ENCODE measurements around the gene NCK2.

The NCK2 gene

DNA sequence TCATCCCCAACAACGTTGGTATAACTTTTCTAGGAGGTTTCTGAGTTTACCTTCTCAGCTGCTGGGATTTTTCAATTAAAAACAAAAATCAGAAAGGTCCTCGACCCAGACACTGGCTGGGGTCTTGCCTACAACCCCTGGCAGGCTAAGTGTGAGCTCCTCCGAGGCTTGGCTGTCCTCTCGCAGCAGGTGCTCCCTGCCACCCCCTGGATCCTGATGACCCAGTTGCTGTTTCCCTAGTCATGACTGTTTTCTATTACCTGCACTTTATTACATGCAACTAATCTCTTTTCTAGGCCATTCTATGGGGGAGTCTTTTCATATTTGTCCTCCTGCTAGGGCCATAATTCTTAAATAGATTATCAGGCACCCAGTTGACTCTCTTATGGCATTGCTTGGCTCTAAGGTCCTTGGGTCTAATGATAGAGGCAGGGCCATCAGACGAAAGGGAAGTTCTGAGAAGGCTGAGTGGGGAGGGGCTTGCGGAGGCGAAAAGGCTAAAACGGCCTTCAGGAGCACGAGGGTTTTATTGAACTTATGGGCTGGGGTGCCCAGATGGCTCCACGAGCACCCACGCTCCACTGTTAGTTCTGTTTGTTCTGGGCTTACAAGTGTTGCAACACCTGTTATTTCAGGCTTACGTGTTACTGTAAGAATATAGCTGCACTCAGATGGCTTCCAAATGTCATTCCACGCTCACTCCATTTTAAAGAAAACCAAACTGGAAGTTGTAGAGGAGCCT, 166.0 kb downstream of the NCK2 start:
- no peak for DNase-seq (ENCODE audit: extremely low read depth in 1 of 2, low read depth in 1 of 2)

- no peak for DNase-seq (ENCODE audit: extremely low read depth in 1 of 2, low read depth in 1 of 2)
Measured at GRCh38 chr2:105911425-105911824, 166.7 kb downstream of the NCK2 start.

DNA sequence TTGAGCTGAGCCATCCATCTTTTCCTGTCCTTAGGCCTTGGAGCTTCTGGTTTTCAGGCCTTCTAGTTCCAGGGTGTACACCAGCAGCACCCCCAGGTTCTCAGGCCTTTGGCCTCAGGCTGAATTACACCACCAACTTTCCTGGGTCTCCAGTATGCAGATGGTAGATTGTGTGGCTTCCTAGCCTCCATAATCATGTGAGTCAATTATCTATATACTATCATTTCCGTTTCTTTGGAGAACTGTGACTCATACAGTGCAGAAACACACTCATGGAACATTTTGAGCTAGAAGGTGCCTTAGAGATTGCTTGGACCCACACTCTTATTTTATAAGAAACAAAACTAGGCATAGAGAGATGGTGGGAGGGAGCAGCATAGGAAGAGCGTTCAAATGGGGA, 167.4 kb downstream of the NCK2 start:
- no peak for DNase-seq (ENCODE audit: extremely low read depth in 1 of 2, low read depth in 1 of 2)

GRCh38 chr2:105915005-105915558, 170.4 kb downstream of the NCK2 start:
- DNase-seq (ENCODE audit: extremely low read depth in 1 of 2, low read depth in 1 of 2), result no peak

GRCh38 chr2:105917226-105917625, 172.5 kb downstream of the NCK2 start:
- no peak for DNase-seq (ENCODE audit: extremely low read depth in 1 of 2, low read depth in 1 of 2)

- no peak for DNase-seq (ENCODE audit: extremely low read depth in 1 of 2, low read depth in 1 of 2)
Measured at GRCh38 chr2:105917688-105918087, 173.0 kb downstream of the NCK2 start.

DNA sequence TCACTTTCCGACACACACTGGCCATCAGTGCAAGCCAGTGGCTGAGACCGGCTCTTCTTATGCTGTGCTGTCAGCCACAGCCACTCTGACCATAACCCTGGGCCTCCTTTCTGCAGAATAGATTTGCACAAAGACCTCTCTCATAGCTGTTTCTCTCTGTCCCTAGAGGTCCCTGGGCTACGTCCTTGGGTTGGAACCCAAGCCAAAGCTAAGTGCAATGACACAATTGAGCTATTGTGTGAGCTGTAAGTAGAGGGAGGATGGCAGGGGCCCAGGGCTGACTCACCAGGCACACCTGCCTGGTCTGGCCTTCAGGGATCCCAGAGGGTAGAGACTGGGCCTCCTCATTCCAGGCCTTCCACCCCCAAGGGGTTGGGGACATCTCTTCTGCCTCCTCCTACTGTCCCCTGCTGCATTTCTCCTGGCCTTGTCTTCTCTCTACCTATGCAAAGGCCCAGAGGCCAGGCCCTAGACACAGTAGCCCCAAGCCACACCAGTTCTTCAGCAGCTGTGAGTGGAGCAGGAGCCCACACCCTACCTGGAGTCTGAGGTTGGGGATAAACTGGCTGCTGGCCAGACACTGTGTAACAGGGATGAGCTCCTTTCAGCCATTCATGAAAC, 174.6 kb downstream of the NCK2 start:
- DNase-seq (ENCODE audit: extremely low read depth in 1 of 2, low read depth in 1 of 2), result no peak

GRCh38 chr2:105919826-105920225, 175.1 kb downstream of the NCK2 start:
- peak in 1 of 2 donors; percentile 30 for DNase-seq (ENCODE audit: extremely low read depth in 1 of 2, low read depth in 1 of 2)

- no peak for DNase-seq (ENCODE audit: extremely low read depth in 1 of 2, low read depth in 1 of 2)
Measured at GRCh38 chr2:105924271-105924670, 179.6 kb downstream of the NCK2 start.

- no peak for DNase-seq (ENCODE audit: extremely low read depth in 1 of 2, low read depth in 1 of 2)
Measured at GRCh38 chr2:105924932-105925331, 180.2 kb downstream of the NCK2 start.

DNA sequence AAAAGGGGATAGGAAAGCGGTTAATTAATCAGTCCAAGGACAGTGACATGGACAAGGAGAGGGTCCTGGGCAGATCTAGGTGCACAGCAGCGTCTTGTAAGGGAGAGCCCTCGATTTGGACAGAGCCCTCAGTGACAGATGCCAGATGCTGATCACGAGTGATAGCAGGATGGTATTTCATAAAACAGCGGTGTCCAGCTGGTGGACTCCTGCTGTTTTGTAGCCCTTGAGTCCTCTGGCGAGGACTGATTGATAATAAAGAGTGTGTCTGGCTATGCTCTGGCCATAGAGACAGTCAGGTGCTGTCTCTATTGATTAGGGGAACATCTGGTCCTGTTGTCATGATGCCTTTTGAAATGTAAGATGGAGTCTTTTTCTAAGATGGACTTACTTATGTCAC, 180.7 kb downstream of the NCK2 start:
- no peak for DNase-seq (ENCODE audit: extremely low read depth in 1 of 2, low read depth in 1 of 2)

DNA sequence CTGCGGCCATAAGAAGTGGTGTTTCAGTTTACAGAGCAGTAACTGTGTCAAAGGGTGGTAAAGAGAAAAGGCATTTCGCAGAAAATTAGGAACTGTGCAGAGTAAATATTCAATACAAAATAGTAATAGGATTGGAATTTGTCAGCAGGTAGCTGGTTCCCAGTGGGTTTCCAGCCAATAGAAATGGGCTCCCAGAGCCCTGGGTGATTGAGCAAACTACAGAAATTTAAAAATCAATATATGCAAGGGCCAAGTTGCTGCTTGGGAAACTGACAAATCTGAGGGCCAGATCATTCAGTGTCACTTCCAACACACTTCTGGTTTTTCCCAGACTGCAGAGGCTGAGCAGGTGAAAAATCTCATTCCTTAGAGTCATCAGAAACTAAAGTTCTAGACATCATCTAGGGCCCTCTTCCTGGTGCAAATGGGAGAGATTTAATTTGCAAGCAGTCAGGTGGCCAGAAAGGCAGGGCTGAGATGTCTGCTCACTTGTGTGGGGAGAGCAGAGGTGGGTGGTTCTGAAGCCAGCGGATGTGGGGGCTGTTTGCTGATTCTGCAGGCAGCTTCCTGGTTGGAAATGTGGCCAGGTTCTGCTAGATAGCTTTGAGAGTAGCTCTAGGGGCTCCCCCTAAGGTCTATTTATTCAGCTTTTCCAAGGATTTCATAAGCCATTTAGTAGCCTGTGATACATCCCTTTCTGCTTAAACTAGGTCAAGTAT, 182.4 kb downstream of the NCK2 start:
- DNase-seq (ENCODE audit: extremely low read depth in 1 of 2, low read depth in 1 of 2), result peak in 1 of 2 donors; percentile 9

DNA sequence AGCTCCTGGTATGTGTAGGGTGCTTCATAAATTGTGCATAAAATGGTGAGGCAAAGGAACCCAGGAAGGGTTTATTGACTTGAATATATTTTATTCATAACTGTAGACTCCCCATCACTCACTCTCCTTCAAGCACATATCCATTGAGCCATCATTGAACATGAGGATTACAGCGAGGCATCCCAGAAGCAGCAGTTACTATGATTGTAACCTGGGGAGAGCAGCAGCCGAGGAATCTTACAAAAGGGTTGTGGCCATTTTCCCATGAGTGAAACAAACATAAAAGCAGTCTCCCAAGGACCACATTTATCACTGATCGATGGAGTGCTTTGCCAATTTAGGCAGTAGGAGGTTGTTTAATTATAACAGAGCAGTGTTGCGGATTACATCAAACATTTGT, 183.4 kb downstream of the NCK2 start:
- no peak for DNase-seq (ENCODE audit: extremely low read depth in 1 of 2, low read depth in 1 of 2)

- DNase-seq (ENCODE audit: extremely low read depth in 1 of 2, low read depth in 1 of 2), result no peak
Measured at GRCh38 chr2:105928563-105928962, 183.9 kb downstream of the NCK2 start.

GRCh38 chr2:105929516-105929915, 184.8 kb downstream of the NCK2 start:
- peak in 1 of 2 donors; percentile 5 for DNase-seq (ENCODE audit: extremely low read depth in 1 of 2, low read depth in 1 of 2)

- DNase-seq (ENCODE audit: extremely low read depth in 1 of 2, low read depth in 1 of 2), result no peak
Measured at GRCh38 chr2:105932582-105932981, 187.9 kb downstream of the NCK2 start.

DNA sequence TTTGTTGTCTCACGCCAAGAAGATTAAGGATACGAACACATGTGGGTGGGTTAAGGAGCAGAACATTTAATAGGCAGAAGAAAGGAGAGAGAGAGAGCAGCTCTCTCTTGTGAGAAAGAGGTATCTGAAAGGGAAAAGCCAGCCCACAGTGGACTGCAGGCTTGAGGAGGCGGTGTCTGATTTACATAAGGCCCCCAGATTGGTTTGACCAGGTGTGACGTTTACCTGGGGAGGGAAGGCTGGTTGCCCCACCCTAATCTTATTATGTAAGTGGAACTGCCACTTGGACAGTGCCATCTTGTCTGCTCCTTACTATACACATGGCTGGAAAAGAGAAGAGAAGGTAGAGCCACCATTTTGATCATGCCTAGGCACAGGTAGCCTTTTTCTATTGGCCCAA, 189.2 kb downstream of the NCK2 start:
- DNase-seq (ENCODE audit: extremely low read depth in 1 of 2, low read depth in 1 of 2), result no peak

DNA sequence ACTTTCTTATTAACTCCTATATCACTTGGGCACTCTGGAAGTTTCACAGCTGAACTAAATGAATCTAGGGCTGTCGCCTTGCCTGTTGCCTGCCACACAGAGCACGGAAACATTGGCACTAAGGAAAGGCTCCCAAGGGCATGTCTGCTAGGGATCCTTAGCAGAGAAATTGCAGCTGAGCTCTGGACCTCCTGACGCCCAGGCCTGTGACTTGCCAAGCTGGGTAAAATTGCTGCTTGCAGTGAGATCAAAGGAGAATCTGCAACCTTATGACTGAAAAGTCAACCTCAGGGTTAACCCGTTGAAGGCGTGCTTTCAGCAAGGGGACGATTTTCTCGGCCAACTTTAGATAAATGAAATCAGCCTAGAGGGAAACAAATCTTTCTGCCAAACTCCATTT, 189.8 kb downstream of the NCK2 start:
- no peak for DNase-seq (ENCODE audit: extremely low read depth in 1 of 2, low read depth in 1 of 2)

- DNase-seq (ENCODE audit: extremely low read depth in 1 of 2, low read depth in 1 of 2), result no peak
Measured at GRCh38 chr2:105935063-105935462, 190.4 kb downstream of the NCK2 start.

- no peak for DNase-seq (ENCODE audit: extremely low read depth in 1 of 2, low read depth in 1 of 2)
Measured at GRCh38 chr2:105936954-105937353, 192.2 kb downstream of the NCK2 start.

GRCh38 chr2:105937498-105938097, 192.9 kb downstream of the NCK2 start:
- DNase-seq (ENCODE audit: extremely low read depth in 1 of 2, low read depth in 1 of 2), result no peak
